GM19043 (cell line): ENCODE data around the gene ADNP.

Experiments used
- ATAC-seq: cut with Tn5 transposase; IDR thresholded peaks from one replicate; pipeline ENCODE4 v1.9.1; 2021; ENCODE audit warnings: low read depth; ENCODE audit not compliant: unreplicated experiment

Gene ADNP

DNA sequence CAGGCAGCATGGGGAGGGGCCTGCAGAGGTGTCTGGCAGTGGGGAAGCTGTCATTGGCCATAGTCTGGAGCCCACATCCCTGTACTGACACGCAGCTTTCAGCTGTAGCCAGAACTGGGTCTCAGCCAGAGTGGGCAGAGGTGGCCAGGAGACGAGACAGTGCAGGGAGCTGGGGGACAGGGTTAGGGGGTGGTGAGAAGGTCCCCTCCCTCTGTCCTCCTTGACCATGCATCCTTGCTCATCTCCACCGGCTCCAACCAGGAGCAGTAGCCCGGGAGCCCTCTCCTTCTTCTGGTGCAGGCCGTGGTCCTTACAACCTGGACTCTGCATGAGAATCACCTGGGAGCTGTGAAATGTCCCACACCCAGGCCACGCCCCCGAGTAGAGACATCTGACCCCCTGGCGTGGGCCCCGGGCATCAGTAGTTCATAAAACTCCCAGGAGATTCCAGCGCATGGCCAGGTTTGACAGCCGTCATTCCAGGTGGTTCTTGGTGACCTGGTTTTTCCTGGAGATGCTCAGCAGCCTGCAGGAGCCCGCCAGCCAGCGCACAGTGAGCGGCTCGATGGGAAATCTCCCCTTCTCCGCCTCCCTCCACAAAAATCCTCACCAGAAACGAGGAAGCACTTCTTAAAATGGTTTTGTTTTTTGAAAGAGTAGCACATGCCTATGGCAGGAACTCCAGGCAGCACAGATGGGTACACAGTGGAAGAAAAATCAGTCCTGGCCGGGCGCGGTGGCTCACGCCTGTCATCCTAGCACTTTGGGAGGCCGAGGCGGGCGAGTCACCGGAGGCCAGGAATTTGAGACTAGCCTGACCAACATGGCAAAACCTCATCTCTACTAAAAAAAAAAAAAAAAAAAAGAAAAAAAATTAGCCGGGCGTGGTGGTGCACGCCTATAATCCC is 56.2 kb downstream of the ADNP start:
- no peak for ATAC-seq

- ATAC-seq = no peak
These were observed 57.0 kb downstream of the ADNP start for GRCh38 chr20:50874111-50874757.

GRCh38 chr20:50873585-50873984 is 57.7 kb downstream of the ADNP start:
- ATAC-seq = no peak

DNA sequence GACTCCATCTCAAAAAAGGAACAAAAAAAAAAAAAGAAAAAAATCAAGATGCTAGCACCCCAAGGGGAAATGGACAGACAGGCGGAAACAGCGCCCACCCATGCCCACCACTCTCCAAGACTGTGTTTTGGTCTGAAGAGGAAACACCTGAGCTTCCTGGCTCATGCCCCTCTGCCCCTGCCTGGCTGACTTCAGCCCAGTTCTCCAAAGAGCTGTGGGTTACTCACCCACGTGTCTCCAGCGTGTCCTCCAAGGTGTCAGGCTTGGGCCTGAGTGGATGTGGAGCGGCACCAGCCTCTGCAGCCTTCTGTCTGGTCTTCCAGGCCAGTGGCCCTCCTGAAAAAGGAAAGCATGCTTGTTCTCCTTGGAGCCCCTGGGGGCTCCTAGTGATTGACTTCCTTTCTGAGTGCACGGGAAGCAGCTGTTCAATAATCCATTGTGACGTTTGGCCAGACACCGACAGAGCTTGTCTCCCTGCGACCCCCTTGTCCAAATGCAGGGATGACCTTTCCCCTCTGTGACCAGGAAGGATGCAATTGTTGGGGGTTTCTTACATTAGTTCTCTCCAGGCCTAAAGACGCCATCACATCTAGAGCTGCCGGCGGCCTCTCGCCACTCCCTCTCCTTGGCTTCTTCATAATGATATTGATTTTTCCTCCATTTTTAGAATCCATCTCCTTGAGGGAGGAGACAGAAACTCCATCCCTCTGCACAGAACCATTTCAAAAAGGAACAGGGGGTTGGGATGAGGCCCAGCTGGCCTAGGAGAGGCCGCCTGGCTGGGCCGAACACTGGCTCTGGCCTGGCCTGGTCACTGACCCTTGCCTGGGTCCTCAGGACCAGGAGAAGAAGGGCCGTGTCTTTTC is 58.4 kb downstream of the ADNP start:
- no peak for ATAC-seq

GRCh38 chr20:50870561-50871161 is 60.6 kb downstream of the ADNP start:
- ATAC-seq = no peak

DNA sequence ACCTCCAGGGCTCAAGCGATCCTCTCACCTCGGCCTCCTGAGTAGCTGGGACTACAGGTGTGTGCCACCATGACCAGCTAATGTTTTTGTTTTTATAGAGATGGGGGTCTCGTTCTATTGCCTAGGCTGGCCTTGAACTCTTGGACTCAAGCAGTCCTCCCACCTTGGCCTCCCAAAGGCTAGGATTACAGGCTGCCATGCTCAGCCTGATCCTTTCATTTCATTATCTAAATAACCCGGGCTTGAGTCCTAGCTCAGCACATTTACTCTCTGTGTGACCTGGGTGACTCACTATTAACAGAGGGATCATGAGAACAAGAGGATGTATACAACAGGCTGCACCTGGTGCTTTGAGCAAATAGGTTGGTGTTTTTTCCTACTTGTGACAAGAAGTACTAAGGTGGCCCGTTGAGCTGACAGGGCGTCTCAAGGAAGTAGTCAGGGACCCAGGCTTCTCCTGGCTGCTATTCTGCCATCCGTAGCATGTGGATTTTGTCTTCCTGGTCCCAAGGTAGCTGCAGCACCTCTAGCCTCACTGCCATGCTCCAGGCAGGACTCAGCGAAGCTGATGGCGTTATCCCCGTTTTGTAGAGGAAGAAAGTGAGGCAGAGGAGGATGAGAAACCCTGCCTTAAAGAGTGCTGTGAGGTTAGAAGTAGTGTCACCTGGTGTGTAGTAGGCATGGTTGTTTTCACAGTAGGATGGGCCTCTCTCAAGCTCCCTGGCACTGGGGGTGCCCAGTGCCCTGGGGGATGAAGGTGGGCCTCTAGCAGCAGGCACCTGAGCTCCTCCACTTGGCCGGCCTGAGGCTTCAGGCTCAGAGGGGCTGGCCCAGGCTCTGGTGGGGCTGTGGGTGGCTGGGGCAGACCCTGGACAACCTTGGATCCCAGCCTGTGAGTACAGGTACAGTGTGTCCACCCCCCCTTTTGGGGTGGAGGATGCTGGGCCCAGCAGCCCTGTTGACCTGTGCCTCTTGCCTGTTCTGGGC is 62.4 kb downstream of the ADNP start:
- ATAC-seq = no peak

DNA sequence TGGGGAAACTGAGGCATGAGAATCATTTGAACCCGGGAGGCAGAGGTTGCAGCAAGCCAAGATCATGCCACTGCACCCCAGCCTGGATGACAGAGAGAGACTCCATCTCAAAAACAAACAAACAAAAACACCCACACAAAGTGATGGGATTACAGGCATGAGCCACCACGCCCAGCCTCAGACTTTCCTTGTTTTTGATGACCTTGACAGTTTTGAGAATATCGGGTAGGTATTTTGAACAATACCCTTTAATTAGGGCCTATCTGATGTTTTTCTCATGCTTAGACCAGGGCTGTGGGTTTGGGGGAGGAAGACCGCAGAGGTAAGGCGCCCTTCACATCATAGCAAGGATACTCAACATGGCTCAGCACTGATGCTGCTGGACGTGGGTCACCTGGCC is 63.4 kb downstream of the ADNP start:
- ATAC-seq = no peak

DNA sequence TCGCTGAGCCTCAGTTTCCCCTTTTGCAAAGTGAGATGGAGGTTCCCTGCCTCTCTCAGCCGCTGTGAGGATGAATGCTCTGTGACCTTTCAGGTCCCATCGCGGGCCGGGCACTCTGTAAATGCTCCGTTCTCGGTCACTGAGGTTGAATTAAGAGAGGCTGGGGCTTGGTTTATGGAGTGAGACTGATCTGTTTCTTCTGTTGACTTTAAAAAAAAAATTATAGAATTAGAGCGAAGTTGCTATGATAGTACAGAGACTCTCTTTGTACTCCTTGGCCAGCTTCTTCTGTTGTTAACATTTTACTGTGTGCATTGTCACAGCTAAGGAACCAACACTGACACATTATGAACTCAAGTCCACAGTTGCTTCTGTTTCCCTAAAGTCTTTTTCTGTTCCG is 64.4 kb downstream of the ADNP start:
- no peak for ATAC-seq

DNA sequence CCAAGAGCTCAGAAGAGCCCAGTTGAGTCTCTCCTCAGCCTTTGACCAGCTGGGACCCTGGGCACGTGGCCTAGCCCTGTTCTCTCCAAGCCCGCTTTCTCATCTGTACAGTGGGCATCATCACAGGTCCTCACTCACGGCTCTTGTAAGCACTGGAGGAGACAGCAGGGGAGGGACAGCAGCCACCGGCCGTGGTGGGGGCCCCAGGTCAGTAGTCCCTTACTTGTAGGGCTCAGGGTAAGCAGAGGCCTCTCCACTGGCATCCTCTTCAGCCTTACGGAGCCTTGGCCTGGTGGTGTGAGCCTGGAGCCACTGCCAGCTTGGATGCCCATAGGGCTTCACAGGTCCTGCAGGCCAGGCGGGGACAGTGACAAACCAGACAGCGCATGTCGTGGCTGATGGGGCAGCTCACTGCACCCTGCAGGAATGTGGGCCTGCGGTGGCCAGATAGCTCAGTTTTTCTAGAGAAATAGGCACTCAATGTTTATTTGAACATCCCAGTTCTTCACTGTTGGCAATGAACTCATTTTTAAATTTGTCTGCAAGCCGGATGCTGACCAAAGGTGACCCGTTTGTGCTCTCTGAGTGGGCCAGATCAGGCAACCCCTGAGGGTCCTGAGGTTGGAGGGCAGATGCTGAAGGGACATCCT is 65.1 kb downstream of the ADNP start:
- no peak for ATAC-seq

GRCh38 chr20:50865591-50865990 is 65.6 kb downstream of the ADNP start:
- no peak for ATAC-seq

DNA sequence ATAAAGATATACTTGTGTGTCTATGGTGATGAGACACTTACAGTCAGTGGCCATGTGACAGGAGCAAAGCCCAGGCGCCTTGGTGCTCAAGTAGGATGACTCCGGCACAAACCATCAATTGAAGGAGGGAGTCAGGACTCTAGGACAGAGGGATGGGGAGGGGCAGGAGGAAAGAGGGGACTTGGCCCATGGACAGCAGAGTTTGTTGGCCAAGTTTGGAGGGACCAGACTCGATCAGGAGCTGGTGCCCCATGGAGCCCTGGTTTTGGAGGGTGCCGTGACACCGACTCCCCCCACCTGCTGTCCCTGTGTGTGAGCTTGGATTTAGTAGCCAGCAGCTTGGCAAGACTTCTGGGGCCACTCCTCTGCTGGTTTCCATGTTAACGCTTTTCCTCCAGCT is 66.1 kb downstream of the ADNP start:
- ATAC-seq = no peak

DNA sequence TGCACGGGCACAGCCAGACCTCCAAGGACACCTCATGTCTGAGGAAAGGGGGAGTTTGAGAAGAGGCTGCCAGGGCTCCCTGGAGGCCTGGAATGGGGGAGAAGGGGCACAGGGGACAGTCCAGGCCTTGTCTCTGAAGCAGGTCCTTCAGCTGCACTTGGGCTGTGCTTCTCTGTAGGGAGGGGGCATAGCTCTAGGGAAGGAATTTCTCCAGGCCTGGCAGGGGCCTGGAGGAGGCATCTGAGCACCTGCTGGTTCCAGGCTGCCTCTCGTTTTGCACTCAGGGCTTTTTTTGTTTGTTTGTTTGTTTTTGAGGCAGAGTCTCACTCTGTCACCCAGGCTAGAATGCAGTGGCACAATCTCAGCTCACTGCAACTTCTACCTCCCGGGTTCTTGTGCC is 68.7 kb downstream of the ADNP start:
- no peak for ATAC-seq

DNA sequence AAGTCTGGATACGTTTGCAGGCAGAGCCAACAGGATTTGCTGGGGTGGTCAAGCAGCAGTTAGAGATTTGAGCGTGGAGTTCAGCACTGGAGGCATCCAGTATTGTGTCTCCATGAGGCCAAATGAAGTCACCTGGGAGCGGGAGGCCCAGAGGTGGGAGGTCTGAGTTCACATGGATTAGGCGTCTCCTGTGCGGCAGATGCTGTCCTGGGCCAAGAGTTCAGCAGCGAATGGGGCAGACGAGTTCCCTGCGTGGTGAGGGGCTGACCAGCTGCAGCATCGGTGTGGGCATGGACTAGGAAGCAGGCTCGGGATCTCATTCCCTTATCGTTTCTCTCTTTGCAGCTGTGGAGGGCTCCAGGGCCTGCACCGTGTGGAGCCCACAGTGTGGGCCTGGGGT is 70.2 kb downstream of the ADNP start:
- no peak for ATAC-seq

- no peak for ATAC-seq
These were observed 72.1 kb downstream of the ADNP start for GRCh38 chr20:50859161-50859560.

GRCh38 chr20:50858525-50858924 is 72.7 kb downstream of the ADNP start:
- no peak for ATAC-seq

- no peak for ATAC-seq
These were observed 73.9 kb downstream of the ADNP start for GRCh38 chr20:50857348-50857747.

- no peak for ATAC-seq
These were observed 74.7 kb downstream of the ADNP start for GRCh38 chr20:50856475-50857041.
